Measurements from ENCODE around the gene STAC2. TPM values are rescaled to one million over a fixed set of nuclear protein-coding genes. Genes with fewer than 3 reads are reported as not detected.

The STAC2 gene
- total and polyA plus RNA-seq, 9 of the 15 experiments (the other 6 are each of a cell fraction or from before 2014, with no cell fraction given): not detected

- no peak for TF ChIP-seq CHD7 (IDR thresholded peaks at IDR 0.05; ENCODE audit: low read depth, low read length)
- no peak for TF ChIP-seq ATF6 (CRISPR knock-in tag; IDR thresholded peaks at IDR 0.05)
- TF ChIP-seq POLR2B (IDR thresholded peaks at IDR 0.05; ENCODE audit: low read depth, partially characterized antibody): peak; percentile 24
- TF ChIP-seq PHF8 (IDR thresholded peaks at IDR 0.05; ENCODE audit: borderline replicate concordance, low read length): peak; percentile 56; the same call in 1 of the 2 replicates
- TF ChIP-seq PHB2 (IDR thresholded peaks at IDR 0.05; ENCODE audit: low read depth): no peak
- TF ChIP-seq RB1 (IDR thresholded peaks at IDR 0.05; ENCODE audit: low read depth): peak; percentile 30; the same call in 1 of the 2 replicates
- no peak for TF ChIP-seq FOXK2 (conservative IDR thresholded peaks at IDR 0.05 in 1 of 2, IDR thresholded peaks at IDR 0.05 in 1 of 2; ENCODE audit: low read depth in 2 of 2)
- no peak for TF ChIP-seq E2F5 (CRISPR knock-in tag; IDR thresholded peaks at IDR 0.05)
- peak; percentile 78 for TF ChIP-seq RBFOX2 (IDR thresholded peaks at IDR 0.05; ENCODE audit: low read depth, low read length)
- peak; percentile 88 for TF ChIP-seq POLR2G (IDR thresholded peaks at IDR 0.05; ENCODE audit: low read depth, low read length)
- TF ChIP-seq POLR3A (IDR thresholded peaks at IDR 0.05; ENCODE audit: borderline replicate concordance, extremely low read depth, insufficient read depth, insufficient read length): no peak
Observed at GRCh38 chr17:39197380-39198185, 28.2 kb downstream of the STAC2 start, which contains the start of gene CACNB1 (continued).

All from K562 (cell line).